ENCODE results near the gene TNNT2. TPM values are rescaled to one million over a fixed set of nuclear protein-coding genes. Genes with fewer than 3 reads are reported as not detected.

Gene TNNT2
- total and polyA plus RNA-seq, 2 of the 4 experiments (the other 2 are of a cell fraction), result 0.18 to 1.2 TPM

GRCh38 chr1:201360486-201360885, 17.0 kb downstream of the TNNT2 start:
- Histone ChIP-seq H3K79me1 (ENCODE audit: low read depth in 1 of 2, low read length in 2 of 2) (no peaks in the 10 kb centered on the region), H2AFZ (replicated peaks; ENCODE audit: low read length, poor library complexity) (no peak overlapping the region), H3K4me1 (ENCODE audit: control insufficient read depth, insufficient read depth, low read length) (no peaks in the 10 kb centered on the region), H3K56ac (ENCODE audit: extremely low read depth, insufficient read depth, low read length) (no peak overlapping the region), H3K9me3 (ENCODE audit: control insufficient read depth, insufficient read depth, low read length) (no peaks in the 10 kb centered on the region), H4K8ac (ENCODE audit: low read depth in 2 of 2, low read length in 2 of 2) (no peak overlapping the region), H2BK5ac (ENCODE audit: low read depth, low read length, poor library complexity, severe bottlenecking) (no peak overlapping the region), H2BK20ac (ENCODE audit: low read depth, low read length) (no peak overlapping the region), H2BK120ac (ENCODE audit: low read depth, low read length) (no peak overlapping the region), H4K20me1 (ENCODE audit: insufficient read depth, low read length) (no peaks in the 10 kb centered on the region; the same call in 1 of the 2 replicates), H2BK15ac (ENCODE audit: low read depth, low read length) (no peak overlapping the region), H3K9me1 (ENCODE audit: insufficient read depth, low read length) (no peaks in the 10 kb centered on the region), H2AK5ac (ENCODE audit: low read depth, low read length) (no peak overlapping the region), H4K5ac (ENCODE audit: low read depth, low read length) (no peak overlapping the region), H3K4me2 (ENCODE audit: low read depth, low read length) (no peak overlapping the region), H3K4me3 (ENCODE audit: insufficient read depth, low read depth, low read length) (no peak overlapping the region), H3K18ac (ENCODE audit: low read depth, low read length) (no peak overlapping the region), H3K27me3 (ENCODE audit: control insufficient read depth, insufficient read depth, low read length) (peaks cover 65% of the 10 kb centered on the region), H3K4ac (ENCODE audit: low read depth, low read length) (no peak overlapping the region), H2AK9ac (replicated peaks; ENCODE audit: low read depth, low read length, poor library complexity) (peak overlapping the region; percentile 28), H3K23ac (ENCODE audit: low read depth, low read length) (no peak overlapping the region), H3K27ac (ENCODE audit: insufficient read depth, low read length) (no peak overlapping the region), H3K14ac (replicated peaks; ENCODE audit: low read depth, low read length) (no peak overlapping the region), H4K91ac (ENCODE audit: insufficient read depth, low read depth, low read length) (no peak overlapping the region), H3K36me3 (ENCODE audit: control insufficient read depth, insufficient read depth, low read length) (no peaks in the 10 kb centered on the region), H3K9ac (ENCODE audit: low read depth, low read length) (no peak overlapping the region)
- POLR2A ChIA-PET (ENCODE audit: unreplicated experiment), result no interaction called here
- DNase-seq (no peak), ATAC-seq (ENCODE audit: low read depth) (no peak)
- in situ Hi-C loops (cut with MboI; ENCODE audit: low sequenced_read_pairs) (no loop called here), intact Hi-C loops (cut with micrococcal nuclease) (no loop called here), dilution Hi-C loops (cut with HindIII; ENCODE audit: low sequenced_read_pairs, unreplicated experiment) (no loop called here)
- TF ChIP-seq FOS (IDR thresholded peaks at IDR 0.05; ENCODE audit: low read depth, low read length), result no peak
- TF ChIP-seq RAD21 (IDR thresholded peaks at IDR 0.05; ENCODE audit: low read length), result no peak
- no peak for TF ChIP-seq NFE2L2 (IDR thresholded peaks at IDR 0.05; ENCODE audit: low read depth, low read length)
- TF ChIP-seq POLR2A (IDR thresholded peaks at IDR 0.05; ENCODE audit: low read depth, low read length), result no peak
- TF ChIP-seq MAZ (IDR thresholded peaks at IDR 0.05; ENCODE audit: borderline replicate concordance, low read depth, low read length), result no peak
- TF ChIP-seq RFX5 (IDR thresholded peaks at IDR 0.05; ENCODE audit: low read depth, low read length), result no peak
- TF ChIP-seq RCOR1 (IDR thresholded peaks at IDR 0.05; ENCODE audit: insufficient replicate concordance, low read length), result no peak
- no peak for TF ChIP-seq BHLHE40 (IDR thresholded peaks at IDR 0.05; ENCODE audit: low read depth, low read length)
- no peak for TF ChIP-seq MXI1 (IDR thresholded peaks at IDR 0.05; ENCODE audit: borderline replicate concordance, low read depth, low read length)
- TF ChIP-seq SMC3 (IDR thresholded peaks at IDR 0.05; ENCODE audit: low read depth, low read length), result no peak
- no peak for TF ChIP-seq CEBPB (IDR thresholded peaks at IDR 0.05; ENCODE audit: low read depth, low read length)
- TF ChIP-seq CTCF (conservative IDR thresholded peaks at IDR 0.05; ENCODE audit: low read depth, low read length), result no peak
- TF ChIP-seq ELK1 (IDR thresholded peaks at IDR 0.05; ENCODE audit: borderline replicate concordance, low read depth, low read length), result no peak
- TF ChIP-seq MAFK (IDR thresholded peaks at IDR 0.05; ENCODE audit: low read depth, low read length), result no peak
- no peak for TF ChIP-seq CHD1 (IDR thresholded peaks at IDR 0.05; ENCODE audit: low read depth, low read length)
- TF ChIP-seq USF2 (IDR thresholded peaks at IDR 0.05; ENCODE audit: low read depth, low read length), result no peak
- BruUV-seq (replicated peaks), result no TSS peak
- CTCF ChIA-PET, result interaction anchor here (1.0 to 1.7 kb wide), 3 partner anchors 12 to 107 kb away, joined by 3 read pairs; no protein-coding TSS in a partner anchor
- no CpG with 5 or more reads among the region's 7 CpGs for WGBS, 2 experiments (ENCODE audit: extremely low coverage in 2 of 2, insufficient read length in 1 of 2)

Data from IMR-90 (cell line).